Activated naive CD4-positive, alpha-beta T cell treated with anti-CD3 and anti-CD28 coated beads, Interleukin-2, amount 50 U/mL, for 16 hours (primary cell): ENCODE results near the gene NFATC1.
"Not testable (repeated sequence)": the region's sequence is repeated elsewhere in the genome, so short reads cannot be mapped to it uniquely, and the experiment has no call there.

Experiments
- DNase-seq: peaks from one replicate; pipeline ENCODE4 v3.0.0-alpha.2; 2020

Gene NFATC1

DNA sequence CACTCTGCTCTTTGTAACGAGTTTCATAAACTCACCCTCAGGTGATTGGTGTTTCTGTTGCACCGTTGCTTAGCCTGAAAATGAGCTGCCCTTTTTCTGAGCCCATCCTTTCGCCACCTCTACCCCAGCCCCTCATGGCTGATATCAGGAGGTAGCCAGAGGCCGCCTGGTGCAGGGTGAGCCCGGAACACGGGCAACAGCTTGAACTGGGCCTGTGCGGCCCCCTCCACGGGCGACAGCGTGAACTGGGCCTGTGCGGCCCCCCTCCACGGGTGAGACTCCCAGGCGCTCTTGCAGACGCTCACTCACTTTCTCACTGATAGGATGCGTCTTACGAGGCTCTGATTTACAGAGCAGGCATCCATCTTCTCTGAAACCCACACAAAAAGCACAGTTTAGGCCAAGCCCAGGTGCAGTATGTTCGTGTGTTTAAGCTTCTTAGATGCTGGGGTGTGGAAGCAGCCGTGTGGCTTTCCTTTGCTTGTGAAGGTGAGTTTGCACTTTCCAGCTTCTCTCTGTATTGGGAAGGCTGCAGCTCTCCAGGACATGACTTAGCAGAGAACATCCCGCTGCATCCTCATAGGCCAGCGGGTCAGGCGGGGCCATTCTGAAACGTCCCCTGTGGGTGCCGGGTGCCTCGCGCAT, 83.5 kb downstream of the NFATC1 start:
- no peak for DNase-seq

DNA sequence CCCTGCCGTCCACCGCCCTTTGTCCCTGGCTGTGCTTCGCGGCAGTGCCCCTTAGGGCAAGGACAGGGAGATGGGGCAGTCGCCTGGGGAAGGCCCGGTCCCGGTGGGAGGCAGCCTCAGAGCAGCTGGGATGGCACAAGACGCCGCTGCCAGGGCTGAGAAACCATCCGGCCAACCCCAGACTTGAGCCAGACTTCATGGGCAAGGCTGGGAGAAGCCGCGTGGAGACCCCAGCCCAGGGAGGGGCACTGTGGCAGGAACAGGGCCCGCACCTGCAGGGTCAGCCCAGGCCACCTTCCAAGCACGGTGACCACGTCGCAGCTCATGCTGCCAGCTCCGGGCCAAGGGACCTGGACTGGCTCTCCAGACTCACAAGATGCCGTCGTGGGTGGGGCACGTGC, 84.0 kb downstream of the NFATC1 start:
- no peak for DNase-seq

DNA sequence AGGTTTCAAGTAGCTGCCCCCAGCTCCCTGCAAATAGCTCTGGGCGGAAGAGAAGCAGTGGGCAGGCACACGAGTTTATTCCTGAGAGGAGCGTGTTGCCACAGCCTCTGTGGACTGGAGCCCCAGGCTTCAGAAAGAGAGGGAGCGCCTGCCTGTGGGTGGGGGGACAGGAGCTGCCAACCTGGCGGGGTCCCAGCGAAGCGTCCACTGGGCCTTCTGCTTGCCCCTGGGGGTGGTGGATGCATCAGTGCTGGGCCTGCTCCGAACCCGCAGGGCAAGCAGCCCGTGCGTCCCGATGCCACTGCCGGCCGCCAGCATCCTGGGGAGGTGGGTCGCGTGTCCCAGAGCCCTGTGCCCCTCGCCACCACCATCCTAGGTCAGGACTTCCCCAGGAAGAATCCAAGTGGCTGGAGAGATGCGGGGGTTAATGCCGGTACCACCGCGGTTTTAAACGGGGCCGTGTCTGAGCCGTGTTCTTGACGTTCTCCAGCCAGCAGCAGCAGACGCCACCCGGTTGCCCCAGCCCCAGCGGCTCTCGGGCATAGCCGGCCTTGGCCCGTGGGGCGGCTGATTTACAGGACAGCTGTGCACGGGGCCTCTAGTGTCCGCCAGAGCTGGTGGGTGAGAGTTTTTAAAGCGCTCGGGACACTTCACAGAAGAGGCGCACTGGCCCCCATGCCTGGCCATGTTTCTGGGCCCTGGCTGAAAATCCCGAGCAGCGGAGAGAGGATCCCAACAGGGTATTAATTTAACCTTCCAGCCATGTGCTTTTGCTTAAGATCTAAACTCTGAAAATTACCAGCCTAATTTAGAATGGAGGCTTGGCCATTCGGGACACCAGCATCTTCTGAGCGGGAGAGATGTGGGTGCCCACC, 84.7 kb downstream of the NFATC1 start:
- DNase-seq, result no peak

GRCh38 chr18:79481046-79481790, 85.5 kb downstream of the NFATC1 start:
- DNase-seq, result no peak

DNA sequence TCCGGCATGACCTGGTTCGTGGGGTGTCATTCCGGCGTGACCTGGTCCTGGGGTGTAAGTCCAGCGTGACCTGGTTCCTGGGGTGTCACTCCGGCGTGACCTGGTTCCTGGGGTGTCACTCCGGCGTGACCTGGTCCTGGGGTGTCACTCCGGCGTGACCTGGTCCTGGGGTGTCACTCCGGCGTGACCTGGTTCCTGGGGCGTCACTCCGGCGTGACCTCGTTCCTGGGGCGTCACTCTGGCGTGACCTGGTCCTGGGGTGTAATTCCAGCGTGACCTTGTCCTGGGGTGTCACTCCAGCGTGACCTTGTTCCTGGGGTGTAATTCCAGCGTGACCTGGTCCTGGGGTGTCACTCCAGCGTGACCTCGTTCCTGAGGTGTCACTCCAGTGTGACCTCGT, 87.7 kb downstream of the NFATC1 start:
- not testable (repeated sequence) for DNase-seq

DNA sequence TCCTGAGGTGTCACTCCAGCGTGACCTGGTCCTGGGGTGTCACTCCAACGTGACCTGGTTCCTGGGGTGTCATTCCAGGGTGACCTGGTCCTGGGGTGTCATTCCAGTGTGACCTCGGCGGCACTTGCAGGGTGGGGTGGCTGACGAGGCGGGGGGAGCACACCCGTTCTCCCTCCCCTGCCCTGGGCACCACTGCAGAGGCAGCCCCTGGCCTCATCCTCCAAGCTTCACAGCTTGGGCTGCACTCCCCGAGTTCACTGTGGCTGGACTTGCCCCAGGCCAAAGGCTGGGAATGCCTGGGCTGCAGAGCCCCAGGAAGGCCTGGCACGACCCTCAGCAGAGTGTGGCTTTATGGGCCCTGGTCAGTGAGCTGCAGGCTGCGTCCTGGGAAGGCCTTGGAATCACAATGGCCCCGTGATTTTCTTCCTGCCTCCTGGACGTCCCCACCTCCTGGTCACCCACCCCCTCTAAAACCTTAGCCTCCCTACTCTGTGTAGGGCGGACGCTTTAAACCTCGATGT, 88.3 kb downstream of the NFATC1 start:
- DNase-seq, result no peak

- DNase-seq, result no peak
These were observed 89.2 kb downstream of the NFATC1 start for GRCh38 chr18:79484661-79485621.

GRCh38 chr18:79485788-79486355, 90.1 kb downstream of the NFATC1 start:
- no peak for DNase-seq

- no peak for DNase-seq
These were observed 90.8 kb downstream of the NFATC1 start for GRCh38 chr18:79486356-79487182.

GRCh38 chr18:79487183-79487800, 91.6 kb downstream of the NFATC1 start:
- DNase-seq, result no peak

GRCh38 chr18:79487801-79488201, 92.1 kb downstream of the NFATC1 start:
- no peak for DNase-seq

GRCh38 chr18:79488311-79489050, 92.8 kb downstream of the NFATC1 start:
- no peak for DNase-seq

- no peak for DNase-seq
These were observed 93.5 kb downstream of the NFATC1 start for GRCh38 chr18:79489051-79489898.

- no peak for DNase-seq
These were observed 94.3 kb downstream of the NFATC1 start for GRCh38 chr18:79489899-79490625.

DNA sequence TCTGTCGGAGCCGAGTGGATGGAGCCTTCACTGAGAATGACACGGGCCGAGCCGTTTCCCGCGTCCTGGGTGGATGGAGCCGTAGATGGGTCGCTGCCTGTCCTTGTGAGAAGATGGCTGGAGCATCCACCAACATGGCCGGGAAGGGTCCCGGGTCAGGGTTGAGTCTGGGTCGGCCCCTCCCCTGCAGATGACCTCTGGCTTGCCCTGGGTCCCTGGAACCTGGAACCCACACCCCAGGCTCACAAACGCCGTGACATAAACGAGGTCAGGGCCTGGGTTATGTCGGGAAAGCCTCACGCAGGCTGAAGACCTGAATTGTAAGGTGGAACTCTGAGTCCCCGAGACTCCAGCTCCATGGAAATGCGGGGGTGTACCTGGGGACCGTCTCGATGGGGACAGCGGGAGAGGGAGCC, 94.9 kb downstream of the NFATC1 start:
- no peak for DNase-seq

DNA sequence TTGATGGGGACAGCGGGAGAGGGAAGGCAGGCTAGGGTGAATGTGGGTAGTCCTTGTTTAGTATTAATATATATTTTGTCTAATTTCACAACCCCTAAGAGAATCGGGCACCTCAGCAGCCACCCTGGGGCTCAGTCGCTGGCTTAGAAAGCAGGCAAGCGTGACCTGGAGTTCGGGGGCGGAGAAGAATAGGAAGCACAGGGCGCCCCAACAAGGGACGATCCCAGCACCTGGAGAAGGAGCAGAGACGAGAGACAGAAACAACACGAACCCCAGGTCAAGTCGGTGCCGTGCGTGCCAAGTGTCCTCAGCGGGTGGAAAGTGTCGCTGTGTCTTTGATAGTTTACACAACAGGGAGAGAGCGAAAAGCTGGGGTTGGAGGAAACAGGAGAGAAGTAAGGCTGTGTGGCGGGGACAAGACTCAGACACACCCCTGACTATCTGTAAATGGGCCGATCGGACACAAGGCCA, 95.4 kb downstream of the NFATC1 start:
- DNase-seq, result no peak

DNA sequence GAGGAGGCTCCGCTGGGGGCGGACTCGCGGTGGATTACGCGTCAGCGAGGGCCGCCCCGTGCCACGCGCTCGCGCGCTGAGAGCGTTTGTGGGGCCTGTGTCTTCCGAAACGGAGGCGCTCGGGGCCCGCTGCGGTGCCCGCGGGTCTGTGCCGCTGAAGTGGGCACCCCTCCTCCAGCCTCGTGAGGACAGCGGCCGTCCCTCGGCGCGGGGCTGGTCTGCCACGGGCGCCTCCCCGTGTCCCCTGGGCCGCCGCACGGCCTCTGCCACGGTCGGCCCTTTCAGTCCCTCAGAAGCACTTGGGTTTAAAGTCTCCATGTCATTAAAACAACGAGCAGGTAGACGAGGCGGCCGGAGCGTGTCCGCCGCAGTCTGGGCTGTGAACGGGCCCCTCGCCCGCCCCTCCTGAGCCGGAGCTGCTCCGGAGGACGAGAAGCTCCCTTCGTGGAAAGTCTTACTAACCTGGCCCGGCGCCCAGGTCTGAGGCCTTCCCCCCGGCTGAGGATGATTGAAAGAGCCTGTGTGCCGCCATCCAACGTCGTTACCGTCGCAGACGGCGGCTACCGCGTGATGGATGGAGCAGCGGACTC, 97.6 kb downstream of the NFATC1 start:
- peak; percentile 7 for DNase-seq
